NCI-H748 treated with DMSO at 0.1 percent for 48 hours (cell line): ENCODE results near the gene IGSF21.

Source experiments
- DNase-seq: peaks from one replicate; lab custom pipeline; 2025; lab: John Stamatoyannopoulos, UW

IGSF21 gene

DNA sequence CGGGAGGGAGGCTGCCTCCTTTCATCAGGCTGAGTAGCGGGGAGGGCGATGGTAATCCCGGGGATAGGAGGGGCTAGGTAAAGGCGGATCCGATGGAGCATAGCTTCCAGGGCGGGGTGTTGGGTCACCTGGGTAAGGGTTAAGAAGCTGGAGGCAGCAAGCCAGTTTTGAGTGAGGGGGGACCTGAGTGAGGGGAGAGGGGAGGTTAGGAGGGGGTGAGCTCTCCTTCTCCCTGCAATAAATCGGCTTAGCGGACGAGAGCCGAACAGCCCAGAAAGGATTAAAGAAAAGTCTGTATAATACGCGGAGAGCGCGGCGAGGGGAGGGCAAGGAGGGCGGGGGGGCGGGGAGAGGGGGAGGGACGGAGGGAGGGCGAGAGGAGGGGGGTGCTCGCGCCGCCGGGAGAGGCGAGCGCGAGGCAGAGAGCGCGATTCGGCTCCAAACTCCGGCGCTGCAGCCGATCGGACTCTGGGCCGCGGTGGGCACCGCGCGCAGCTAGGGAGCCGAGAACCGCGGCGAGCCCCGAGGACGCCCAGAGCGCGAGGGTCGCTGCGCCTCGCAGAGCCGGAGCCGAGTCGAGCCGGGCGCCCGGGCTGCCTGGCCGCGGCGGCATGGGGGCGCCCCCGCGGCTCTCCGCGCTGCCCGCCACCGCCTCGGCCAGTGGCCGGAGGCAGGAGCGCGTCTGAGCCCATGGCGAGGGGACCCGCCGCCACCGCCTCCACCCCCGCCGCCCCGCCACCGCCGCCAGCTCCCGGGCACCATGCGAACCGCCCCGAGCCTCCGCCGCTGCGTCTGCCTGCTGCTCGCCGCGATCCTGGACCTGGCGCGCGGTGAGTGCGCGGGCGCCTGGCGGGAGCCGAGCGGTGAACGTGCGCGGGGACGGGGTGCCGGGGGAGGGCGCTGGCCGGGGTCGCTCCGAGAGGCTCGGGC lies at the start of gene IGSF21:
Gene IGSF21 (plus strand): TSS at position 430 of the 930 bp plus-strand sequence. CDS start 331 bp downstream, at position 761.
- DNase-seq = no peak

DNA sequence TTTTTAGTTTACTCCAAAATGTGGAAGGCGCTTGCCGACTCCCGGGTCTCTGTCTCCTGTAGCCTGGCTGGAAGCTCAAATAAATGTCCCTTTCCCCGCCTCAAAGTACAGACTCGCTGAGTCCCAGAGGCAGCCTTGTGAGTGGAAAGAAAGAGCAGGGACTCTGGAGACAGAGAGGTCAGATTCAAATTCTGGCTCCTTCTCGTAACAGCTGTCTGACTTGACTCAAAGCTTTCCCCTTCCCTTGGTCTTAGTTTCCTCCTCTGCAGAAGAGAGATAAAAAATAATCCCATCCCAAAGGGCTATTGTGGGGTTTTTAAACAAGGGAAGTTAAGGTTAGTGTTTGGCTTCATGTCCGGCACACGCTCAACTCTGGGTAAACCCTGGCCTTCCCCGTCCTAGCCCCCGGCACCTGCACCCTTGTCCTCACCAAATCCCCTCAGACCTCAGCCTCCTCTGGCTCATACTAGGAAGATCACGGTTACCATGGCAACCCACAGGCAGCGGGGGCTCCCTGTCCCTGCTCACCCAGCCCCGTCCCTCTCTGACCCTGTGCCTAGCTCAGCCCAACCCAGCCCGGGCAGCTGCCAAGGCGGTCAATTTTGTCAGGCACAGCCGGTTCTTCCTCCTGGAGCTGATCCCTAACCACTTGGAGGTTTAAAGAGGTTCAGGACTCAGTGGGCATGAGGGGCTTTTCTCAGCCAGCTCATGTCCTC lies 49.2 kb upstream of the IGSF21 start:
- DNase-seq = no peak

DNA sequence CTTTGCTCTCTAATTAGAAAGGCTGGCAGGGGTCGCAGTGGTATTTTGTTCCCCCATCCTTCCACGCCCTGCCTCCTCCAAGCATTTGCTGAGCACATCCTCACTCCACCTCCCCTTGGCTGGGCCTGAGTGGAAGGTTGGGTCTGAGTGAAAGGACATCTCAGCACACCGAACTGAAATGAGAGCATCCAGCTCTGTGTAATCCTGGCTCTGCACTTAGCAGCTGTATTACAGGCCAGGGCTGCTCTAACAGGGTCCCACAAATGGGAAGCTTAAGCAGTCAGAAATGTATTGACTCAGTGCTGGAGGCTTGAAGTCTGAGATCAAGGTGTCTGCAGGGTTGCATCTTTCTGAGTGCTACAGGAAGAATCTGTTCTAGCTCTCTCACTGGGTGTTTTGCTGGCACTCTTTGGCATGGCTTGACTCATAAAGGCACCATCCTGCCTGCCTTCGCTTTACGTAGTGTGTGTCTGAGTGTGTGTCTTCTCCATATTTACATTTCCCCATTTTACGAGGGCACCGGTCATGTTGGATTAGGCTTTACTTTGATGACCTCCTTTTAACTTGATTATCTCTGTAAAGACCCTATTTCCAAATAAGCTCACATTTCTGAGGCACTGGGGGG lies 48.5 kb upstream of the IGSF21 start:
- DNase-seq = no peak

DNA sequence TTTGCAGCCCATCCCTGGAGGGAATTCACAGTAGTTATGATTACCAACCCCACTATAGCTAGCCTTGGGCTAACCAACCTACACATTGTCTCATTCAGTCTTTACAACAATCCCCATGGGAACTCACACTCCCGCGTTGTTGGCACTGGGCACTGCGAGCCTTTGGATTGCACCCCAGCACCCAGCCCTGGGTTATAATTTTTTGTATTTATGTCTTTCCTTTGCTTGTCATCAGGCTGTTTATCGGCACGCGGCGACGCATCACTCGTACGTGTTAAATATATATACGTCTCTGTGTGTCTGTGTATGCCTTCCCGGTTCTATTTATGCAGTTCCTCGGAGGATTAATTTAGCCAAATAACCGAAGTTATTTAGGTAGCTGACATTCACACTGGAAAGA lies 47.2 kb upstream of the IGSF21 start:
- no peak for DNase-seq

DNA sequence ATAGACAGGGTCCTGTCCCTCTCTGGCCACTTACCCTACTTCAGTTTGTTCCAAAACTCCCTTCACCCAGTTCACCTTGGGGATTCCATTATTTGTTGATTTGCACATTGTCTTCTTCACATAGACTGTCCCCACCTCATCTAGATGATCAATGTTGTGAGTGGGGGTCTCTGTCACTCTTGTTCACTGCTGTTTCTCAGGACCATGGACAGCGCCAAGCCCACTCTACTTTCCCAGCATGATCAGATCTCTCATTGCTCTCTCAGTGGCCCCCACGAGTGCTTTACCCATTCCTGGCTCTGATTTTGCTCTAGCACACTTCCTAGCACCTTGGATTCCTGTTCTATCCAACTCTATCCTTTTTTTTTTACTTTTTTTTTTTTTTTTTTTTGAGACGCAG lies 45.4 kb upstream of the IGSF21 start:
- DNase-seq = no peak

DNA sequence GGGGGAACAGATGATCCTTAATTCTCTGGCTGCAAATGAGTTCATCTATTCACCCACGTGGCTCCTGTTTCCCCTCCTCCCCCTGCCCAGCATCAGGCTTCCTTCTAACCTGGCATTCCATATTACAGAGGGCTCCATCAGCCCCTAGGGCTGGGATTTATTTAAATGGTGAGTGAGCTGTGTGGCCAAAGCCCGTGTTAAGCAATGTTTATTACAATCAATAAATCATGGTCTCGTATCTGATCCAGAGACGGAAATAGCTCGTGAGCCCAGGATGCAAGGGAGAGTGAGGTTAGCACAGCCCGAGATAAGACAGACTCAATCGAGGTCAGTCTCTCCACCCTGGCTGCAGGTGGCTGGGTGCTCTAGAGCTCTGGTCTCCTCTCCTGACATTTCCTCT lies 43.1 kb upstream of the IGSF21 start:
- no peak for DNase-seq

DNA sequence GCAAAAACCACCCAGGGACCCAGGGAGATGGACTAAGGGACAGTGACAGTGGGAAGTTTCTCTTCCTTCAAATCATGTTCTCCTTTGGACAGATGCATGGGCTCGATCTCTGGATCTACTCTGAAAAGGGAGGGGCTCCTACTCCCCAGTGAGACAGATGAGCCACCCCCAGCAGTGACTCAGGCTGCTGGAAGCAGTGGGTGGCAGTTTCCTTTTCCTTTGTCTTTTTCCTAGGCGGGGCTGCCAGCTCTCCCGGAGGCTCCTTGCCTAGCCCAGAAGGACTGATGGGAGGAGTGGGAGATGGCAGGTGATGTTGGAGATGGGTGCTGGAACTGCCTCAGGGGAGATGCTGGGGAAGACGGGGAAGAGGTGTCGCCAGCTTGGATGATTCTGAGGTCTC lies 41.0 kb upstream of the IGSF21 start:
- DNase-seq = no peak

DNA sequence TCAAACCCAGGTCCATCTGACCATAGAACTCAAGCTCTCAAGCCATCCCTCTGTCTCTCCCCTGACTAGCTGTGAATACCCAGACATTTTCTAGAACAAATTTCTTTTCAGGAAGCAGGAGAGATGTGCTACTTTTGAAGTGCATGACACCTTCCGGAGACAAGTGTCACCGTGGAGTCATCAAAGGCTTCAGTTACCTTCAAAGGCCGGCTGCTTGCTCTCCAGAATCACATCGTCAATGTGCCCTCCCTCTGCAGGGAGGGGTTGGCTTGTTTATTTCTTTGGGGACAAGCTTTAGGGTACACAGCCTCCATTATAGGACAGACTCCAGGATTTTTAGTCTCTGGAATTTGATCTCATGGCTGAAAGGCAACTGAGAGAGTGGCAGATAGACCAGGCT lies 37.7 kb upstream of the IGSF21 start:
- no peak for DNase-seq

DNA sequence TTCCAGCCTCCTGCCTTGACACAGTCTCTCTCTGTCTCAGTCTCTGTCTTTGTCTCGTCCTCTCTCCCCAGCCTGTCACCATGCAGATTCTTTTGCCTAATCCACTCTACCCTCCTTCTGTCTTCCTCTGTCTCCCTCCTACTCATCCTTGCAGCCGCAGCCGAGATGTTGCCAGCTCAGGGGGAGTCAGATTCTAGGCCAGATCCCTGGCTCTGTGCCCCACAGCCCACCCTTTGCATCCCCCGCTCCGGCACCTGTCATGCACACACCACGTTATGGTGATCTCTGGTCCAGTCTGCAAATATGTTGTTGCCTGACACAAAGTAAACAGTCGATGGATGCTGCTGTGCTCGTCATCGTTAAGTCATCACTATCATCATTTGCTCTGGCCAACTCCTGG lies 35.5 kb upstream of the IGSF21 start:
- DNase-seq = no peak

DNA sequence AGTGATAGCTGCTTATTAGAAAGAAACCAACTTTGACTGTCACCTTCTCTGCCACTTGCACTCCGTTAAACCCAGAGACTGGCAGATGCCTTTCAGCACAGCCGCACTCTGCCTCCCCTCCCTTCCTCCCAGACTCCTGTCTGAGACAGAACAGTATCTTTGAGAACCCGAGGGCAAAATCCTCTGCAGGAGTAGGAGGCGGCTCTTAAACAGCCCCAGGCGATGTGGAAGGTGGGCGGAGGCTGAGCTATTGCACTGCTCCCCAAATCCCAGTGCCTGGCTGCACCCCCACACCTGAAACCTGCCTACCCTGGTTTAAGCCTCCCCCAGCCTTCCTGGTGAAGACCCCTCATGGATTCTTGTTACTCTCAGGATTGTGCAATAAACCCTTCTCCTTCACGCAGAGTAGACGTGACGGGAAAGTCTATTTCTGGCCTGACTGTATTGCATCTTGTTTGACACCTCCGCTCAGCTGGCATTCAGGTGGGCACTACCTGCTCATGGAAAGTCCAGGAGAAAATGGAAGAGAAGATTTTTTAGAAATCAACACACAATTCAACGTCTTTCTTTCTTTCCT lies 34.4 kb upstream of the IGSF21 start:
- DNase-seq = no peak

DNA sequence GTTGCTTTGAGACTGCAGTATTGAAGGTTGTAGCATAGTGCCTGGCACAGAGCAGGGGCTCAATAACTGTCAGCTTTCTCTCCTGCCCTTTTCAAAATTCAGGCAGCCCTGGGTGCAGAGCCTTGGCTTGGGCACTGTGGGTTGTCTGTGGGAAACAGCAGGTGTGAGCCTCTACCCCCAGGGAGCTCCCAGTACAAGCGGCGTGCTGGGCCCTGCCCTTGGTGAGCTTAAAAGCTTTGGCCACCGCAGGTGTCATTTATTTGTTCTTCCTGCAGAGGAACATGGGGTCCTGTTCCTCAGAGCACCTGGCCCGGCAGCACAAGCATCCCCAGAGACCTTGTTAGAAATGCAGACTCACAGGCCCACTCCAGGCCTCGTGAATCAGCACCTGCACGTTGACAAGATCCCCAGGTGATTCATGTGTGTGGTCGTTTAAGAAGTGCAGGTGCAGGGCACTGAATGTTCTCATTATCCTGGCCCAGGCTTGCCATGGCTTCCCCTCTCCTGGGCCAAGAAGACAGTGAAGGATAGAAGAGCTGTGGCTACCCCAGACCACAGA lies 29.9 kb upstream of the IGSF21 start:
- no peak for DNase-seq

DNA sequence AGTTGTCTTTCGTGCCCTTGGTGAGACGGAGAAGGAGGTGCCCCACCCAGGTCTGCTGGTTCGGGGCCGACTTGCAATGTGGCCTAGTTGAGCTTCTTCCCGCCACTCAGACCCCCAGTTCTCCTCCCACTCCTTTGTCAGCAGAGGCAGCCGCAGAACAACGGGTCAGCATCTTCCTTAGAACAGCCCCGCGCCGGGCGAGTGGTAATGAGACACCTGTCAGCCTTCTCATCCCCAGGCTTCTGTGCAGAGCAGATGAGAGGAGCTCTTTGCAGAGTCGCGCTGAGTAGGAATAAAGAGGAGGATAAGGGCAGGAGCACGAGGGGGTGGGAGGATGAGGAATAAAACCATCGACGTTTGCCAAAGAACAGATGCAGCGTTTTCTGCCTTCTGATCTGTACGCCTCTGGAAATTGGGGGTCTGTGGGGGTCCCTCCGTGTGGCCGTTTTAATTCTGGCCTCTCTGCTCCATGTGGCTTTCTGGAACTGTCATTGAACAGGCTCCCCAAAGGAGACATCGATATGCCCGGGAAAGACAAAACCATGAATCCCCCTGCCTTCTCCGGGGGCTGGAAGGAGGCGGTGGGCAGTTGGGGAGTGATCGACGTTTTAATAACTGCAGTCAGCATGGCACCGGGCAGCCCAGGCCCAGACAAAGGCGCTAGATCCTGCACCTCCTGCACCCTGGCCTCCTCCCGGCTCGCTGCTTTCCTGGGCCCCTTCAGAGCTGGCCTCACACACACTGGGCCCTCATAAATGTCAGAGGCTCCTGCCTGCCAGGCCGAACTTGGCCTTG lies 27.5 kb upstream of the IGSF21 start:
- no peak for DNase-seq

DNA sequence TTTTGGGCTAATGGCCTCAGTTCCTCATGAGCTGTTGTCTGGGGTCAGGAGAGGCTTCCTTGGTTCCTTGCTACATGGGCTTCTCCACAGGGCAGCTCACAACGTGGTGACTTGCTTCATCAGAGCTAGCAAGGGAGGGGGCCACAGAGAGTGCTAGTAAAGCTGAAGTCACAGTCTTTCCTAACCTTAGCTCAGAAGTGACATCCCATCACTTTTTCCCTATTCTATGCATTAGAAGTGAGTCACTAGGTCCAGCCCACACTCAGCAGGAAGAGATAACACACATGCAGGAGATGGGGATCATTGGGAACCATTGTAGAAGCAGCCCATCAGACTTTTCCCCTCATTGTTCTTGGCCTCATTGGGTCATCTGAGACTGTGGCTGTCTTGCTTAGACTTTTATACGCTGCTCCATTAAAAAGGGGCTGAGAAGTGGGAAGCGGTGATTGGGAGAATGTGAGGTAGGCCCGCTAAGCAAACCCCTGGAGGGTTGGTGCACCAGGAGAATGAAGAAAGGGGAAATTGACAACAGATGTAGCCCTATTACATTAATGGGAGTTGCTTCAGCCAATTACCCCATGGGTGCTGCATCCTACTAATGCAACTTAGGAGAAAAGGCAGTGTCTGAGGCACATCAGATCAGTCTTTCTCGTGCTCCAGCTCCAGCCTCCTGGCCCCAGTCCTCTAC lies 22.1 kb upstream of the IGSF21 start:
- no peak for DNase-seq

DNA sequence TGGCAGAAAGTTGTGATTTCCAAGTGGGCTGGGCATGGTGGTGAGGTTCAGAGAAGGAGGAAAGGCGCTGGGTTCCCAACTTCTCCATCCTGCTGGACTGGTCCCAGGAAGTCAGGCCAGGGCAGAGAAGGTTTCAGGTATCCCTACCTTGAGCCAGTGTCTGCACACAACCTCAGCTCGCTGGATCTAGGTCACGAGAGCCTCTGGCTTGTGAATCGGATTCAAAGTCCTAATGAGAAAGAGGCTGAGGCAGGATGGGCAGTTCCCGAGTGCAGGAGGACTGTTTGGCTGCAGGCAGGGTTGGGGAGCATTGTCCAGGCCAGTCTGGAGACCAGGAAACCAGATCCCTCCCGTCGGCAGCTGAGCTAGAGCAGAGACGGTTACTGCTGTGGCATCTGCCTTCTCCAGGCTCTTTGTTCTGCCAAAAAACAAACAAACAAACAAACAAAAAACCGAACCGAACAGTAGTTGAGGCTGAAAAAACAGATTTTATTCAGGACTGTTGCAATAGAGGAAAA lies 19.5 kb upstream of the IGSF21 start:
- DNase-seq = no peak

DNA sequence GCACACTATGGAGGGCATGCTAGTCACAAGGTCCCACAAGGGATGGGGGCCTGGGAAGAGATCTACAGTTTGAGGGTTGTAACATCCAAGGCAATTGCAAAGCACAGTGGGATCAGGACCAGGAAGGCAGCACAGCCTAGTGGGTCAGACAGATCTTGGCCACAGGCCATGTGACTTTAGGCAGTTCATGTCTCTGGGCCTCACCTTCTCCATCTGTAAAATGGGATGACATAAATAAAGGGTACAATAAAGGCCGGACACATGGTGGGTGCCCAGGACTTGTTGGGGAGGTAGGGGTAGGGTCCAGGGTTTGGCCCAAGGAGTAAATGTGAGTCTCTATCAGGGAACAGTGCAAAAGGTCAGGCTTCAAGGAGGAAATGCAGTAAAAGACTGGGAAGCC lies 18.1 kb upstream of the IGSF21 start:
- DNase-seq = no peak

DNA sequence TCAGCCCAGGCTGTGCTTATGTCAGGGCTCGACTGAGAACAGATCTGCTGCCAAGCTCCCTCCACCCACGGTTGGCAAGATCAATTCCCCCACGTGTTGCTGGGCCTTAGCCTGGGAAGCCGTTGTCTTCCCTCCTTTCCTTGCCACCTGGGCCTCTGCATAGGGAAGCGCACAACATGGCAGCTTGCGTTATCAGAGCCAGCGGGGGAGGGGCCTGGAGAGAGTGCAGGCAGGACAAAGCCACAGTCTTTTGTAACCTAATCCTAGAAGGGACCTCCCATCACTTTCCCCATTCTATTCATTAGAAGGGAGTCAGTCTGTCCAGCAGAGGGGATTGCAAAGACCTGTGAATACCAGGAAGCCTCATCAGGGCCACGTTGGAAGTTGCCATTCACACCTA lies 17.0 kb upstream of the IGSF21 start:
- no peak for DNase-seq

DNA sequence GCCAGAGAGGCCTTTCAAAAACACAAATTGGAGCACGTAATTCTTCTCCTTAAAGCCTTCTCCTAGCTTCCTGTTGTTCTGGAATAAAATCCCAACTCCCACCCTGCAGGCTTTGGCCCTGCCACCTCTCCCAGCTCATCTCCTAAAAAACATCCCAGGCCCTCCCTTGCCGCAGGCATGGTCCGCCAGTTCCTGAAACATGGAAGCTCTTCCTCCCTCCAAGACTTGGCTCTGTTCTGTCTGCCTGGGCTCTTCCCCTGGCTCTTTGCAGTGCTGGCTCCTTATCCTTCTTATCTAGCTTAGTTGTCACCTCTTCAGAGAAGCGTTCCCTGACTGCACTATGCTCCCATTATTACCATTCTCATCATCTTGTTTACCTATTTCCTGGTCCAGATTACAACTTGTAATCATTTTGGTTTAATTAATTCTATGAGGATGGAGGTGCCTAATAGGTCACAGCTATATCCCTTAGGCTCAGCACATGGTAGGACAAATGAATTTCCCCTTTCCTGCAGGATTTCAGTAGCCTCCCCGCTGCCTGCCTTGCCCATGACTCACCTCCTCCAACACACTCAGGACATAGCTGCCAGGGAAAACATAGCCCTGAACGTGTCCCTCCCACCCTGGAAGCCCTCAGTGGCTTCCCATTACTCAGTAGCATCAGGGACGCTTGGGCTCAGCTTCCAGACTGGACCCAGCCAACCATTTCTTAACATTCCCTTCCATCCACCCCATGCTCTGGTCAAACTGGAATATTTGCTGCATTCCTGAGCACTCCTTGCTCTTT lies 15.7 kb upstream of the IGSF21 start:
- DNase-seq = no peak

DNA sequence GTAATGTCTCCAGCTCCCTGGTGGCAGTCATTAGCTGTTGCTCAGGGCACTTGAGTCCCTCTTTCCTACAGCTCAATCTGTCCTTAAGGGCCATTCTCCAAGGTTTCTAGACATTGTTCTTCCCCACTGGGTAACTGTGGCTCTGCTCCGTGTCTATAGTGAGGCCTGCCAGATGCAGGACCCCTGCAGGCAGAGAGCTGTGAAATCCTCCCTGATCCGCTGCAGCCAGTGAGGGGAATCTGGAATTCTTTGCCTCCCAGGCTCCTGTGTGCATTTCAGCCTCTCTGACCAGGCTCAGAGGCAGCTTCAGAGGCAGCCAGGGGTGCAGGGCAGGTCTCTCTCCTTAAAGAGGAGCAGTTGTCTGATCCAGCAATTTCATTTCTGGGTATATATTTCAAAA lies 14.4 kb upstream of the IGSF21 start:
- DNase-seq = no peak

DNA sequence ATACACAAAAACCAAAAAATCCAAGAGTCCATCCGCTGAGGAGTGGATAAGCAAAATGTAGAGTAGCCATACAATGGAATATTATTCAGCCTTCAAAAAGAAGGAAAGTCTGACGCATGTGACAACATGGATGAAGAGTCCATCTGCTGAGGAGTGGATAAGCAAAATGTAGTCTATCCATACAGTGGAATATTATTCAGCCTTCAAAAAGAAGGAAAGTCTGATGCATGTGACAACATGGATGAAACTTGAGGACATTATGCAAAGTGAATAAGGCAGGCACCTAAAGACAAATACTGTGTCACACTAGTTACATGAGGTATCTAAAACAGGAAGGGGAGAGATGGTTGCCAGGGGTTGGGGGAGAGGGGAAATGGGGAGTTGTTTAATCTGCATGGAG lies 14.0 kb upstream of the IGSF21 start:
- no peak for DNase-seq

DNA sequence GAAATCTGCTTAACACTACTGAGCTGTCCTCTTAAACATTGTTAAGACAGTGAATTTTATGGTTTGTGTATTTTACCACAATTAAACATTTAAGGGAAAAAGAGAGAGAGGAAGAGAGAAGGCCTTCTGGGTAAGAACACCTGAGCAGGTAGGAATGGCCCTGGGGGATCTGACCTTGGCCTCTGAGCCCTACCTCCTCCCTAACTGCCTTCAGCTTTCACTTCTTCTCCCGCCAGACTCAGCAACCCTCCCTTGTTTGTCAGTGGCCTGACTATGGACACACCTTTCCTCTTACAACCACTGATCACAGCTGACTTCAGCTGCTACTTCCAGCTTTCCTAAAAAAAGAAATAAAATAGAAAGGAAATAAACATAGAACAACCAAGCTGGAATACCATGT lies 13.5 kb upstream of the IGSF21 start:
- DNase-seq = no peak
